ENCODE results near the gene MYO1A.
"Not testable (repeated sequence)": the region's sequence is repeated elsewhere in the genome, so short reads cannot be mapped to it uniquely, and the experiment has no call there.

DNA sequence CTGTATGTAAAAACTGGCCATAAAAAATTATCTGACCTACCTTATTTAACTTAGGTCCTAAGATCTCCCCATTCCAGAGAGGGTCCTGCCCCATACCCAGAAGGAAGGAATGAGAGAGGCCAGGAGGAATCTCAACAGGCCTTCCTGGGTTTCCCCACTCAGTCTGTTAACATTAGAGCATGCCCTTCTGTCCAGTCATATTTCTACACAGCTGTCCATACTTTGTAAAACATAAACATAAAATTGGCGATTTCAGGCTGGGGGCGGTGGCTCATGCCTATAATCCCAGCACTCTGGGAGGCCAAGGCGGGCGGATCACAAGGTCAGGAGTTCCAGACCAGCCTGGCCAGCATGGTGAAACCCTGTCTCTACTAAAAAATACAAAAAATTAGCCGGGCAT, 27.6 kb downstream of the MYO1A start:
- not testable (repeated sequence) for TF ChIP-seq EZH2 (IDR thresholded peaks at IDR 0.05; ENCODE audit: borderline replicate concordance, low read length)
- TF ChIP-seq, protein P1, sequence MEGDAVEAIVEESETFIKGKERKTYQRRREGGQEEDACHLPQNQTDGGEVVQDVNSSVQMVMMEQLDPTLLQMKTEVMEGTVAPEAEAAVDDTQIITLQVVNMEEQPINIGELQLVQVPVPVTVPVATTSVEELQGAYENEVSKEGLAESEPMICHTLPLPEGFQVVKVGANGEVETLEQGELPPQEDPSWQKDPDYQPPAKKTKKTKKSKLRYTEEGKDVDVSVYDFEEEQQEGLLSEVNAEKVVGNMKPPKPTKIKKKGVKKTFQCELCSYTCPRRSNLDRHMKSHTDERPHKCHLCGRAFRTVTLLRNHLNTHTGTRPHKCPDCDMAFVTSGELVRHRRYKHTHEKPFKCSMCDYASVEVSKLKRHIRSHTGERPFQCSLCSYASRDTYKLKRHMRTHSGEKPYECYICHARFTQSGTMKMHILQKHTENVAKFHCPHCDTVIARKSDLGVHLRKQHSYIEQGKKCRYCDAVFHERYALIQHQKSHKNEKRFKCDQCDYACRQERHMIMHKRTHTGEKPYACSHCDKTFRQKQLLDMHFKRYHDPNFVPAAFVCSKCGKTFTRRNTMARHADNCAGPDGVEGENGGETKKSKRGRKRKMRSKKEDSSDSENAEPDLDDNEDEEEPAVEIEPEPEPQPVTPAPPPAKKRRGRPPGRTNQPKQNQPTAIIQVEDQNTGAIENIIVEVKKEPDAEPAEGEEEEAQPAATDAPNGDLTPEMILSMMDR (conservative IDR thresholded peaks at IDR 0.05 in 1 of 2, IDR thresholded peaks at IDR 0.05 in 1 of 2; ENCODE audit: extremely low read depth in 1 of 2, insufficient read depth in 1 of 2, low read depth in 1 of 2, low read length in 2 of 2) = not testable (repeated sequence)
